GM19372 (cell line): ENCODE results near the gene ANKRD65.
"Not testable (repeated sequence)": the region's sequence is repeated elsewhere in the genome, so short reads cannot be mapped to it uniquely, and the experiment has no call there.

Source experiments
- ATAC-seq: cut with Tn5 transposase; IDR thresholded peaks from one replicate; pipeline ENCODE4 v1.9.1; 2021; ENCODE audit warnings: mild to moderate bottlenecking, low read depth, moderate library complexity; ENCODE audit not compliant: unreplicated experiment

ANKRD65 gene

GRCh38 chr1:1431845-1432273 is 10.8 kb upstream of the ANKRD65 start:
- no peak for ATAC-seq

GRCh38 chr1:1430992-1431844 is 10.1 kb upstream of the ANKRD65 start:
- ATAC-seq = no peak

- no peak for ATAC-seq
Measured at GRCh38 chr1:1430114-1430982, 9.3 kb upstream of the ANKRD65 start.

- no peak for ATAC-seq
Measured at GRCh38 chr1:1429671-1430073, 8.6 kb upstream of the ANKRD65 start.

DNA sequence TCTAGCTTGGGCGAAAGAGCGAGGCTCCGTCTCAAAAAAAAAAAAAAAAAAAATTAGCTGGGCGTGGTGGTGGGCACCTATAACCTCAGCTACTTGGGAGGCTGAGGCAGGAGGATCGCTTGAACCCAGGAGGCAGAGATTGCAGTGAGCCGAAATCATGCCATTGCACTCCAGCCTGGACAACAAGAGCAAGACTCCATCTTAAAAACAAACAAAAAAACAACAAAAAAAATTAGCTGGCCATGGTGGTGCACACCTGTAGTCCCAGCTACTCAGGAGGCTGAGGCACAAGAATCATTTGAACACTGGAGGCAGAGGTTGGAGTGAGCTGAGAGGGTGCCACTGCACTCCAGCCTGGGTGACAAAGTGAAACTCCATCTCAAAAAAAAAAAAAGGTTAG is 7.9 kb upstream of the ANKRD65 start:
- not testable (repeated sequence) for ATAC-seq

- no peak for ATAC-seq
Measured at GRCh38 chr1:1428174-1428573, 7.1 kb upstream of the ANKRD65 start.

GRCh38 chr1:1427820-1428148 is 6.7 kb upstream of the ANKRD65 start:
- no peak for ATAC-seq

DNA sequence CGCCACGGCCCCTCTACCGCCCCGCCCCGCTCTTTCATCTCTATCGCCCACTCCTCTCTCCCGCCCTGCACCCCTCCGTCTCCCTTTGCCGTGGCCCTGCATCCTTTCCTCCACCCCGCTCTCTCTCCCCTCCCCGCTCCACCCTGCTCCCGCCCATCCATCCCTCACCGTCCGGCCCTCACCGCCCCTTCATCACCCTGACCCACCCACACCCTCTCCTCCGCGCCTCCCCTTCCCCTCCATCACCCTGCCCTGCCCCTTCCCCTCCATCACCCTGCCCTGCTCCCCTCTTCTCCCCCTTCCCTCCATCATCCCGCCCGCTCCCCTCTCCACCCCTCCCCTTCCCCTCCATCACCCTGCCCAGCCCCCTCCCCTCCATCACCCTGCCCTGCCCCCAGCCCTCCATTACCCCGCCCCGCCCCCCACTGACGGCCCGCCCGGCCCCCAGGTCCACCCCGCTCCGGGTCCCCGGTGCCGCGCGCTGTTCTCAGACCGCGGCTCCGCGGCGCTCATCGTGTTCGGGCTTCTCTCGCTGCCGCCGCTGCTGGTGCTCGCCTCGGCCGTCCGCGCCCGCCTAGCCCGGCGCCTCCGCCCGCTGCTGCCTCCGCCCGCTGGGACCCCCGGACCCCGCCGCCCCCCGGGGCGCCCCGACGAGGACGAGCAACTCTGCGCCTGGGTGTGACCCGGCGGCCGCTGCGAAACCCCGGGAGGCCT is 6.2 kb upstream of the ANKRD65 start:
- no peak for ATAC-seq

DNA sequence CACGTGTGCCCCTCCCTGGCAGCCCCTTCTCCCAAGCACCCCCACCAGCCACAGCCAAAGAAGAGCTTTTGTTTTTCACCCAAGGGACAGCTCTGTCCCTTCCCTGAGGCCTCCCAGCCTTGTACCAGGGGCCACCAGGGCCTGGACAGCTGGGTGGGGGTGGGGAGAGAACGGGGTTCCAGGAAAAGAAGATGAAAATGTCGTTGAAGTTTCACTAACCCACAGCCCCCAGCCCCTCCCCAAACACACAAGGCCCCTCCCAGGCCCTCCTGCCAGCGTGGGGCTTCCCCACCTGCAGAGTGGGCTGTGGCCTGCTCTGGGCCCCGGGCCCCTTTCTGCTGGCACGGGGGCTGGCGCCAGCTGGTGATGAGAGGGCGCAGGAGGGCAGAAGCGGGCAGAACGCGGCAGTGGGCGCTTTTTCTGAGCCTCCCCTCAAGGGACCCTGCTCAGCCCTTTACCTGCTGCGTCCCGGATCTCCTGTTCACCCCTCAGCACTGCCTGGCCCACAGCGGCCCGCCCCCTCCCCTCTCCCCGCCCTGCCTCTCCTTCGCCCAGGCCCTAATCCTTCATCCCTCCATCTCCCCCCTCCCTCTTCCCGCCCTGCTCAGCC is 5.5 kb upstream of the ANKRD65 start:
- ATAC-seq = no peak

- no peak for ATAC-seq
Measured at GRCh38 chr1:1425753-1426495, 4.8 kb upstream of the ANKRD65 start.

DNA sequence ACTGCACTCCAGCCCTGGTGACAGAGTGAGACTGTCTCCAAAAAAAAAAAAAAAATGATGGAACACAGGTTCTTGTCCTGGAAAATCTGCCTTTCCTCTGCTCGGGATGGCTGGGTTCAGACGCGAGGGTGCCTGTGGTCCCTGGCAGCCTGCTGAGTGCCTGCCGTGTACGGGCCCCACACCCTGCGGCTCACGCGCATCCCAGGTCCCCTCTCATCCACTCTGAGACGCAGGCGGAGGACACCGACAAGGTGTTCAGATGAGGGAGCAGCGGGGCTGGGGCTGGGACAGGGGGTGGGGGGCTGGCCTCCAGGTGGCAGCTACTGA is 4.3 kb upstream of the ANKRD65 start:
- no peak for ATAC-seq

DNA sequence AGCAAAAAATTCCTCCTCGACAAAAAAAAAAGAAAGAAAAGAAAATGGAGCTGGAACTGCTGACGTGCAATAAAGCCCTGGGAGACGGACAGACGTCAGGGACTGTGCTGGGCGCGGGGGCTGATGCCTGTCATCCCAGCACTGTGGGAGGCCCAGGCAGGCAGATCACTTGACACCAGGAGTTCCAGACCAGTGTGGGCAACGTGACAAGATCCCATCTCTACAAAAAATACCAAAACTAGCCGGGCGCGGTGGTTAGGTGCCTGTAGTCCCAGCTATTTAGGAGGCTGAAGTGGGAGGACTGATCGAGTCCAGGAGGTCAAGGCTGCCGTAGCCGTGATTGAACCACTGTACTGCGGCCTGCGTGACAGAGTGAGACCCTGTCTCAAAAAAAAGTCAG is 3.6 kb upstream of the ANKRD65 start:
- no peak for ATAC-seq

GRCh38 chr1:1423245-1423597 is 2.1 kb upstream of the ANKRD65 start:
- no peak for ATAC-seq

DNA sequence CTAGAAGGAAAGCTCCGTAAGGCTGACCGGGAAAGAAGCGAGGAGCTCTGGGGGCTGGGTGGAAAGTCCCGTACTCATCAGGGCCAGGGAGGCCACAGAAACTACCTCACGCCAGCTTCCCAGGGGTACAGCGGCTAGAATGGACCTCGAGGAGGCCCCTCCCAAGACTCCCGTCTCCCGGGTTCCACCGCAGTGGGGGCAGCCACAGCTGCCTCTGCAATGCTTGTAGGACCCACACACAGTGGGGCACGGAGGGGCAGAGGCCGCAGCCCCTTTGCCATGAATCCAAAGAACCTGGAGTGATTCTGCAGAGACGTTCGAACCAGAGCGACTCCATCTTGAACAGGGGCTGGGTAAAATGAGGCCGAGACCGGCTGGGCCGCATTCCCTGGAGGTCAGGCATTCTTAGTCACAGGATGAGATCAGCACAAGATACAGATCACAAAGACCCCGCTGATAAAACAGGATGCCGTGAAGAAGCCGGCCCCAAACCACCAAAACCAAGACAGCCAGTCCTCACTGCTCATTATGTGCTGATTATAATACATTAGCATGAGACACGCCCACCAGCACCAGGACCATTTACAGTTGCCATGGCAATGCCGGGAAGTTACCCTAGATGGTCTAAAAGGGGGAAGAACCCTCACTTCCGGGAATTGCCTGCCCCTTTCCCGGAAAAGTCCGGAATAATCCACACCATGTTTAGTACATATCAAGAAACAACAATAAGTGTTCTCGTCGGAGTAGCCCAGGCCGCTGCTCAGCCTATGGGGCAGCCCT is 1.6 kb upstream of the ANKRD65 start:
- no peak for ATAC-seq

DNA sequence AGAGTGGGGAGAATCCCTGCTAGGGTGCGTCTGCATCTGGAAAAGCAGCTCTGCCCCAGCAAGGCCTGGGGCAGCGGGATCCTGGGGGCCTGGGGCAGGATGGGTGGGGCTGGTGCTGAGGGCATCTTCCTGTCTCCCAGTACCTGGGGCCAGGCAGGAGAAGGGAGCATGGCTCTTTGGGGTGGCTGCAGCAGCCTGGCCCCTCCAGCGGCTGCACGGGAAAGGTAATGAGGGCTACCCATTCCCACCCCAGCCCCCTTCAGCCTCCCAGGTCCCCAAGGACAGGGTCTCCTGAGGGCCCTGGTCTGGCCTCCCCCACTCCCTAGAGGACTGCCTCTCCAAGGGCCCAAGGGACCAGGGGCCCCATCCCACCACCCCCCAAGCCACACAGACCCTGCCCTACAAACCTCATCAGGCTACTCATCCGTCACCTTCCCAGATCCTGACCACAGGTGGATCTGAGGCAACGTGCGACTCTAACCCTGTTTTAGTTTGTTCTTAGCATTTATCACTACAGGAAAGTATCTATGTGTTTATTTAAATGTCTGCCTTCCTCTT is 910 bp upstream of the ANKRD65 start:
- ATAC-seq = no peak

DNA sequence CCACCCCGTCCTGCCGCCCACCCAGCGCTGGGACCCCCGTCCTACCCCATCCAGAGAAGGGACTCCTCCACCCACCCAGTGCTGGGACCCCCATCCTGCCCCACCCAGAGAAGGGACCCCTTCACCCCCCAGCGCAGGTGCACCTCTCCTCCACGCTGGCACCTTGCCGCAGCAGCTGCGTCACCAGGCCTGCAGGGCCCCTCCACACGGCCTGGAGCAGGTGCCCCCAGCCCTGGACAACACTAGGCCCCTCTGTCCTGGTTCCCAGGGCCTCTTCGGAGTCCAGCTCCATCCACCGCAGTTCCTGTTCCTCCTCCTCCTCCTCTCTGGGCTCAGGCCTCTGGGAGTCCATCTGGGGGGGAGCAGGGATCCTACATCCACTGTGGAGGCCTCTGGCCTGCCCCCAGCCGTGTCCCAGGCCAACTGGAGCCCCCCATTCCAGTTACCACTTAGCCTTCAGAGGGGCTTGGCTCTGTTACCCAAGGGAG is 378 bp downstream of the ANKRD65 start:
- ATAC-seq = no peak

- no peak for ATAC-seq
Measured at GRCh38 chr1:1419813-1420653, 1.0 kb downstream of the ANKRD65 start.

DNA sequence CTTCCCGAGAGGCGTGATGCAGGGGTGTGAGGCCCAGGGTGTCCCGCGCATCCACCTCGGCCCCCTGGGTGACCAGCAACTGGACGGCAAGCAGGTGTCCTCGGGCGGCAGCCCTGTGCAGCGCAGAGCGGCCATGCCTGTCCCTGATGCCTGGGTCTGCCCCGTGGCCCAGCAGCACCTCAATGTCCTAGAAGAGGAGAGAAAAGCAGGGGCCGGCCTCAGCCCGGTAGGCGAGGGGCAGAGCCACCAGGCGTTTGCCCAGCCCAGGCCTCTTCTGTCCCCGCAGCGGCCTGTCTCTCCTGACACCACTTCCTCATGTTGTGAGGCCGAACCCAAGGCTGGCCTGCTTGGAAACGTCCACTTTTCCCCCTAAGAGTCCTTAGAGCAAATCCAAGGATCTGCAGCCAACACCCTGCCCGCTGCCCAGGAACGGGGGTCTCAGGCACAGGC is 1.7 kb downstream of the ANKRD65 start:
- ATAC-seq = no peak
